ENCODE data around the gene PARM1.

DNA sequence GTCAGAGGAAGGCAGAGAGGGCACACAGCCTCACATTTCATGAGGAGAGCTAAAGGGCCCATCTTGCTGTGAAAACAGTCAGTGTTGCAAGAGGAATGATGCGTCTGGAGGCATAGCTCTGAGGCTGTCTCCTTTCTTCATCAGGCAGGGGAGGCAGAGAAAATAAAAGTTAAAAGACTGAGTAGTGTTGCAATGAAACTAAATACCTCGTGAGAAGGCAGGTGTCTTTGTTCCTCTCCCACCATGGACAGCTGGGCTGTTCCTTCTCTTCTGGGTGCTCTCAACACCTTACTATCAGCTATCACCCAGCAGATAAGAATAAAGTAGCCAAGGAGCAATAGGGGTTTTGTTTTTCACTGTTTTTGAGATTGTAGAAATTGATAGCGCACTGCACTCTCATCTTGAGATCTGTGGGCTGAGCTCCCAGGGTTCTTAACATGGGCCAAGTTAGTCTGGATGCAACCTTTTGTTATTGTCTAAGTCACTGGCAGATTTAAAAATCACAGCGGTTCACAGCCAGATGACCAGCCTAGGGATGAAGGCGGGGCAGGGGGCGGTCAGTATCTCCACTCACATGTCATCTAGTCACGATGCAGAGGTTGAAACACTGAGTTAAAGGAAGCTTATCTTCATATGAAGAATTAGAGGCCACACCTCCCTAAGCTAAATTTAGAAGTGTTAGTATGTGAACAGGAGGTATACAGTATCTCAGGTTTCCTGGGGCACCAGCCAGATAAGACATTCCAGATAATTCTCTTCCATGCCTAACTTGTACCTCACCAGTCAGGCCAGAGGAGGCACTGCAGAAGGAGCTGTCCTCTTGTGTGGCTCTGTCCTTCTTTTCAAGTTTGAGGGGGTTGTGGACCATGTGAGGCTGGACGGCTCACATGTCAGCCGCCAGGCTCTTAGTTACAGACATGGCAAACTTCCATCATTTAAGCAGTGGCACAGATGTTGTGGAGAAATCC lies 36.9 kb downstream of the PARM1 start:
- TF ChIP-seq, protein P1, sequence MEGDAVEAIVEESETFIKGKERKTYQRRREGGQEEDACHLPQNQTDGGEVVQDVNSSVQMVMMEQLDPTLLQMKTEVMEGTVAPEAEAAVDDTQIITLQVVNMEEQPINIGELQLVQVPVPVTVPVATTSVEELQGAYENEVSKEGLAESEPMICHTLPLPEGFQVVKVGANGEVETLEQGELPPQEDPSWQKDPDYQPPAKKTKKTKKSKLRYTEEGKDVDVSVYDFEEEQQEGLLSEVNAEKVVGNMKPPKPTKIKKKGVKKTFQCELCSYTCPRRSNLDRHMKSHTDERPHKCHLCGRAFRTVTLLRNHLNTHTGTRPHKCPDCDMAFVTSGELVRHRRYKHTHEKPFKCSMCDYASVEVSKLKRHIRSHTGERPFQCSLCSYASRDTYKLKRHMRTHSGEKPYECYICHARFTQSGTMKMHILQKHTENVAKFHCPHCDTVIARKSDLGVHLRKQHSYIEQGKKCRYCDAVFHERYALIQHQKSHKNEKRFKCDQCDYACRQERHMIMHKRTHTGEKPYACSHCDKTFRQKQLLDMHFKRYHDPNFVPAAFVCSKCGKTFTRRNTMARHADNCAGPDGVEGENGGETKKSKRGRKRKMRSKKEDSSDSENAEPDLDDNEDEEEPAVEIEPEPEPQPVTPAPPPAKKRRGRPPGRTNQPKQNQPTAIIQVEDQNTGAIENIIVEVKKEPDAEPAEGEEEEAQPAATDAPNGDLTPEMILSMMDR (IDR thresholded peaks at IDR 0.05): peak in 1 of 4 experiments; percentile 16
- no peak for TF ChIP-seq POLR2A (IDR thresholded peaks at IDR 0.05)
